SK-N-SH (cell line): ENCODE data around the gene ADTRP. TPM values are rescaled to one million over a fixed set of nuclear protein-coding genes. Genes with fewer than 3 reads are reported as not detected.

Experiments
- CTCF ChIA-PET: fragments of 300-600, 350-600 bp; formaldehyde crosslinking; extraction: SDS; loops from one replicate; lab custom pipeline; 2021; lab: Yijun Ruan, JAX
- POLR2A ChIA-PET: fragments of 350-600 bp; sonication (Branson Sonifier 250); formaldehyde crosslinking; extraction: SDS; loops from one replicate; lab custom pipeline; 2020; ENCODE audit warnings: antibody characterized with exemption, inconsistent platforms; lab: Yijun Ruan, JAX
- DNase-seq: peaks from one replicate; pipeline ENCODE4 v3.0.0; 2012
- H2AFZ ChIP-seq: fragments of 200-600 bp; sonication (generic); 2 replicates; pipeline ENCODE4 v1.8.1; 2016; ENCODE audit warnings: antibody characterized with exemption, mild to moderate bottlenecking, low read depth
- H3F3A ChIP-seq: fragments of 200-600 bp; sonication (generic); replicated peaks from 2 replicates; pipeline ENCODE3; 2016; ENCODE audit warnings: antibody characterized with exemption, mild to moderate bottlenecking; ENCODE audit not compliant: insufficient read depth
- H3K27ac ChIP-seq, 2 experiments: fragments of 200-500 bp in 1 of 2; fragments of 200-600 bp in 1 of 2; sonication (Bioruptor generic) in 1 of 2; sonication (generic), shearing (Covaris generic) in 1 of 2; 2 replicates each; pipeline versions ENCODE4 v1.5.1 to v1.6.1; 2014 to 2016; ENCODE audit warnings: low read depth in 2 of 2, inconsistent platforms in 1 of 2, low read length in 1 of 2, mild to moderate bottlenecking in 1 of 2, mixed read lengths in 1 of 2
- H3K27me3 ChIP-seq: fragments of 200-600 bp; sonication (generic), shearing (Covaris generic); 2 replicates; pipeline ENCODE4 v1.6.1; 2016; ENCODE audit warnings: mixed run types; ENCODE audit not compliant: insufficient read depth
- H3K36me3 ChIP-seq, 2 experiments: fragments of 200-500 bp in 1 of 2; fragments of 200-600 bp in 1 of 2; sonication (Bioruptor generic) in 1 of 2; sonication (generic) in 1 of 2; replicated peaks in 1 of 2; 2 replicates each; pipeline versions ENCODE3 to v1.5.1; 2014 to 2016; ENCODE audit warnings: low read length in 1 of 2, mild to moderate bottlenecking in 1 of 2; ENCODE audit not compliant: insufficient read depth in 2 of 2, control insufficient read depth in 1 of 2
- H3K4me1 ChIP-seq, 2 experiments: fragments of 200-500 bp in 1 of 2; fragments of 200-600 bp in 1 of 2; sonication (Bioruptor generic) in 1 of 2; sonication (generic), shearing (Covaris generic) in 1 of 2; 2 replicates each; pipeline versions ENCODE4 v1.5.1 to v1.6.1; 2014 to 2016; ENCODE audit warnings: low read depth in 1 of 2, low read length in 1 of 2, mixed run types in 1 of 2; ENCODE audit not compliant: insufficient read depth in 2 of 2, control insufficient read depth in 1 of 2
- H3K4me2 ChIP-seq: fragments of 200-600 bp; sonication (generic), shearing (Covaris generic); 2 replicates; pipeline ENCODE4 v1.6.1; 2017; ENCODE audit warnings: mixed run types
- H3K4me3 ChIP-seq, 2 experiments: fragments of 200-500 bp in 1 of 2; fragments of 200-600 bp in 1 of 2; sonication (Bioruptor generic) in 1 of 2; sonication (generic), shearing (Covaris generic) in 1 of 2; 2 replicates each; pipeline versions ENCODE4 v1.5.1 to v1.8.1; 2014 to 2016; ENCODE audit warnings: low read depth in 2 of 2, inconsistent platforms in 1 of 2, low read length in 1 of 2, mild to moderate bottlenecking in 1 of 2, mixed read lengths in 1 of 2, moderate library complexity in 1 of 2
- H3K79me2 ChIP-seq: fragments of 200-600 bp; sonication (generic); 2 replicates; pipeline ENCODE4 v1.8.1; 2017; ENCODE audit warnings: mild to moderate bottlenecking; ENCODE audit not compliant: insufficient read depth
- H3K9ac ChIP-seq: fragments of 200-600 bp; sonication (generic); 2 replicates; pipeline ENCODE4 v1.6.1; 2017; ENCODE audit warnings: mixed run types
- H3K9me2 ChIP-seq: fragments of 200-600 bp; sonication (generic); 2 replicates; pipeline ENCODE4 v1.6.1; 2017; ENCODE audit warnings: mixed run types
- H3K9me3 ChIP-seq: fragments of 200-600 bp; sonication (generic); 2 replicates; pipeline ENCODE4 v1.6.1; 2017; ENCODE audit warnings: mixed run types, mild to moderate bottlenecking, moderate library complexity
- H4K20me1 ChIP-seq: fragments of 200-600 bp; sonication (generic); 2 replicates; pipeline ENCODE4 v1.6.1; 2017; ENCODE audit warnings: mild to moderate bottlenecking, mixed run types; ENCODE audit not compliant: insufficient read depth
- CHD2 ChIP-seq: fragments of 150-350 bp; IDR thresholded peaks from 2 replicates; pipeline ENCODE4 v1.6.1; 2018; ENCODE audit warnings: low read length; ENCODE audit not compliant: partially characterized antibody
- FOXM1 ChIP-seq: IDR thresholded peaks from 2 replicates; pipeline ENCODE4 v1.4.0; 2012; ENCODE audit warnings: low read depth, mild to moderate bottlenecking
- GABPA ChIP-seq: IDR thresholded peaks from 2 replicates; pipeline ENCODE4 v1.4.0; 2012; ENCODE audit warnings: low read depth, mild to moderate bottlenecking
- JUND ChIP-seq: IDR thresholded peaks from 2 replicates; pipeline ENCODE4 v1.4.0; 2012
- NFIC ChIP-seq: IDR thresholded peaks from 2 replicates; pipeline ENCODE4 v1.4.0; 2012; ENCODE audit warnings: borderline replicate concordance
- POLR2AphosphoS5 ChIP-seq: IDR thresholded peaks from 2 replicates; pipeline ENCODE4 v1.6.1; 2012; ENCODE audit warnings: low read depth, low read length
- RAD21 ChIP-seq: IDR thresholded peaks from 2 replicates; pipeline ENCODE4 v1.6.1; 2012; ENCODE audit warnings: mild to moderate bottlenecking, low read length
- RCOR1 ChIP-seq: fragments of 150-350 bp; IDR thresholded peaks from 2 replicates; pipeline ENCODE4 v1.6.1; 2017; ENCODE audit warnings: antibody characterized with exemption, low read length
- RFX5 ChIP-seq: IDR thresholded peaks from 2 replicates; pipeline ENCODE4 v1.6.1; 2012; ENCODE audit warnings: mild to moderate bottlenecking, improper control_type of control experiment, low read length
- RXRA ChIP-seq: IDR thresholded peaks from 2 replicates; pipeline ENCODE4 v1.4.0; 2012; ENCODE audit warnings: low read depth, mild to moderate bottlenecking, borderline replicate concordance
- SMC3 ChIP-seq: IDR thresholded peaks from 2 replicates; pipeline ENCODE4 v1.6.1; 2012; ENCODE audit warnings: low read depth, low read length, improper control_type of control experiment
- WGBS: methylation state at CpG from one replicate; pipeline ENCODE4 v1.1.6; 2017; ENCODE audit warnings: low lambda C conversion rate; 5-methylcytosine and 5-hydroxymethylcytosine counted together
- polyA plus RNA-seq, 3 experiments: library from polyadenylated mRNA; depleted of rRNA; stranded (reverse); fragments of >200 nt; gene quantifications; 2 replicates each; pipeline ENCODE4 v1.2.3, GENCODE V29; 2012
- TF ChIP-seq, protein P1 (sequence below): fragments of 150-350 bp; IDR thresholded peaks from 2 replicates; pipeline ENCODE4 v1.6.1; 2017; ENCODE audit warnings: antibody characterized with exemption, low read length, low read depth, borderline replicate concordance
- TF ChIP-seq, protein P2 (sequence below): IDR thresholded peaks from 2 replicates; pipeline ENCODE4 v1.4.0; 2012; ENCODE audit warnings: low read depth
- TF ChIP-seq, protein P3 (sequence below): fragments of 200-600 bp; sonication (generic); IDR thresholded peaks from 2 replicates; pipeline ENCODE4 v1.6.1; 2017; ENCODE audit warnings: antibody characterized with exemption, mild to moderate bottlenecking, moderate library complexity
- TF ChIP-seq, protein P4 (sequence below): IDR thresholded peaks from 2 replicates; pipeline ENCODE4; 2012
- TF ChIP-seq, protein P5 (sequence below): IDR thresholded peaks from 2 replicates; pipeline ENCODE4 v1.6.1; 2012; ENCODE audit warnings: mild to moderate bottlenecking, low read depth, low read length, moderate library complexity

ADTRP gene
- polyA plus RNA-seq, 1 of the 3 experiments (the other 2 are of a cell fraction) = 0.84 TPM

DNA sequence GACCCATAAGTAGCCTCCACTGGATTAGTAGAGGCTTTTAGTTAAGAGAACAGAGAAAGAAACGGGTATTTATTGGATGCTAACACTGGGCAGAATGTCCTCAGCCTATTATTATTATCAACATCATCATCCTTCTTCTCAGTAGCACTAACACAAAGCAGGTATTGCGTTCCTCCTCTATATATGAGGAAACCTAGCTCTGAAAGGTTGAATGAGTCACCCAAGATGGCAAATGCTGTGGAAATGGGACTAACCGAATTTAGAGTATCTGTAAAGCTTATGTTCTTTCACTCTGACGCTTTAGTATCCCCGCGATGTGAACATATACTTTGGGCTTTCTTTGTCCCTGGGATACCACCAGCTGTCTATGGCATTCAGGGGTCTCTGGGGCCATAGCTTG lies 77.0 kb downstream of the ADTRP start:
- TF ChIP-seq, protein P1, sequence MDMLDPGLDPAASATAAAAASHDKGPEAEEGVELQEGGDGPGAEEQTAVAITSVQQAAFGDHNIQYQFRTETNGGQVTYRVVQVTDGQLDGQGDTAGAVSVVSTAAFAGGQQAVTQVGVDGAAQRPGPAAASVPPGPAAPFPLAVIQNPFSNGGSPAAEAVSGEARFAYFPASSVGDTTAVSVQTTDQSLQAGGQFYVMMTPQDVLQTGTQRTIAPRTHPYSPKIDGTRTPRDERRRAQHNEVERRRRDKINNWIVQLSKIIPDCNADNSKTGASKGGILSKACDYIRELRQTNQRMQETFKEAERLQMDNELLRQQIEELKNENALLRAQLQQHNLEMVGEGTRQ = no peak
- no peak for TF ChIP-seq CHD2
- TF ChIP-seq, protein P2, sequence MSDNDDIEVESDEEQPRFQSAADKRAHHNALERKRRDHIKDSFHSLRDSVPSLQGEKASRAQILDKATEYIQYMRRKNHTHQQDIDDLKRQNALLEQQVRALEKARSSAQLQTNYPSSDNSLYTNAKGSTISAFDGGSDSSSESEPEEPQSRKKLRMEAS = no peak
- no peak for TF ChIP-seq POLR2AphosphoS5
- Histone ChIP-seq H3K79me2 (no peaks in the 10 kb centered on the region), H3K9me3 (no peaks in the 10 kb centered on the region), H3K4me3 (no peak overlapping the region), H3K9me2 (no peaks in the 10 kb centered on the region), H3K4me1 (peaks cover 0 to 7% of the 10 kb centered on the region in 2 experiments; a peak in 1 of 4 replicates), H2AFZ (no peak overlapping the region), H3K27me3 (no peaks in the 10 kb centered on the region), H3F3A (no peaks in the 10 kb centered on the region), H3K27ac (no peak overlapping the region), H4K20me1 (no peaks in the 10 kb centered on the region), H3K9ac (no peak overlapping the region), H3K4me2 (no peak overlapping the region), H3K36me3 (no peaks in the 10 kb centered on the region)
- POLR2A ChIA-PET = no interaction called here
- CTCF ChIA-PET = interaction anchor here (1.1 to 3.6 kb wide), 3 partner anchors 14 to 904 kb away, joined by 5 to 19 read pairs (median 15); no protein-coding TSS in a partner anchor
- 86% methylated on average over 6 of the region's 6 CpGs for WGBS
- no peak for DNase-seq

DNA sequence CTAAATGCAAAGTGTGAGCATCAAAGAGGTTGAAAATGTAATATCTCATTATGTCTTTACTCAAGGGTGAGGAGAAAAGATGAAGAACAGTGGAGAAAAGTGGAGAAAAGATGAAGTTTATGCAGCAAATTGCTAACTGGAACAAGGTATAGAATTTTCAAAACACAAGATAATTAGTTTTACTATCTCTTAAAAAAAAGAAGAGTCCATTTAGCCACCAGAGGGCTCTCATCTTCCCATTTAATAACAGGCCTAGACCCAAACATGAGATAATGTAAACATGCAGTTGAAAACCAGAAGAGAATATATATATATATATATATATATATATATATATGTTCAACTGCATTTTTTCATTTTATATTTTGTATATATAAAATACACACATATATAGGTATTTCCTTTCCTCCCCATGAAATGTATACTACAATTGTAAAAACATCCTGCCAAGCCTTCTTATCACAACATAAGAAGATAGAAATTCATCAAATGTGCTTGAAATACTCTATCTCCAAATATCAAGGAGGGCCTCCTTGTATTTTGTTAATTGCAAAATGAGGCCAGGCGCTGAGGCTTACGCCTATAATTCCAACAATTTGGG lies 78.4 kb downstream of the ADTRP start:
- DNase-seq = peak; percentile 50
- TF ChIP-seq RXRA (no peak), FOXM1 (no peak), SMC3 (peak; percentile 65), RCOR1 (no peak), RAD21 (peak; percentile 66), CHD2 (no peak), JUND (no peak), POLR2AphosphoS5 (no peak), GABPA (no peak), RFX5 (no peak), NFIC (no peak)
- TF ChIP-seq, protein P3, sequence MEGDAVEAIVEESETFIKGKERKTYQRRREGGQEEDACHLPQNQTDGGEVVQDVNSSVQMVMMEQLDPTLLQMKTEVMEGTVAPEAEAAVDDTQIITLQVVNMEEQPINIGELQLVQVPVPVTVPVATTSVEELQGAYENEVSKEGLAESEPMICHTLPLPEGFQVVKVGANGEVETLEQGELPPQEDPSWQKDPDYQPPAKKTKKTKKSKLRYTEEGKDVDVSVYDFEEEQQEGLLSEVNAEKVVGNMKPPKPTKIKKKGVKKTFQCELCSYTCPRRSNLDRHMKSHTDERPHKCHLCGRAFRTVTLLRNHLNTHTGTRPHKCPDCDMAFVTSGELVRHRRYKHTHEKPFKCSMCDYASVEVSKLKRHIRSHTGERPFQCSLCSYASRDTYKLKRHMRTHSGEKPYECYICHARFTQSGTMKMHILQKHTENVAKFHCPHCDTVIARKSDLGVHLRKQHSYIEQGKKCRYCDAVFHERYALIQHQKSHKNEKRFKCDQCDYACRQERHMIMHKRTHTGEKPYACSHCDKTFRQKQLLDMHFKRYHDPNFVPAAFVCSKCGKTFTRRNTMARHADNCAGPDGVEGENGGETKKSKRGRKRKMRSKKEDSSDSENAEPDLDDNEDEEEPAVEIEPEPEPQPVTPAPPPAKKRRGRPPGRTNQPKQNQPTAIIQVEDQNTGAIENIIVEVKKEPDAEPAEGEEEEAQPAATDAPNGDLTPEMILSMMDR = peak; percentile 67
- TF ChIP-seq, protein P4, sequence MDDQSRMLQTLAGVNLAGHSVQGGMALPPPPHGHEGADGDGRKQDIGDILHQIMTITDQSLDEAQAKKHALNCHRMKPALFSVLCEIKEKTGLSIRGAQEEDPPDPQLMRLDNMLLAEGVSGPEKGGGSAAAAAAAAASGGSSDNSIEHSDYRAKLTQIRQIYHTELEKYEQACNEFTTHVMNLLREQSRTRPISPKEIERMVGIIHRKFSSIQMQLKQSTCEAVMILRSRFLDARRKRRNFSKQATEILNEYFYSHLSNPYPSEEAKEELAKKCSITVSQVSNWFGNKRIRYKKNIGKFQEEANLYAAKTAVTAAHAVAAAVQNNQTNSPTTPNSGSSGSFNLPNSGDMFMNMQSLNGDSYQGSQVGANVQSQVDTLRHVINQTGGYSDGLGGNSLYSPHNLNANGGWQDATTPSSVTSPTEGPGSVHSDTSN = no peak
- TF ChIP-seq, protein P1 = no peak
- TF ChIP-seq, protein P5, sequence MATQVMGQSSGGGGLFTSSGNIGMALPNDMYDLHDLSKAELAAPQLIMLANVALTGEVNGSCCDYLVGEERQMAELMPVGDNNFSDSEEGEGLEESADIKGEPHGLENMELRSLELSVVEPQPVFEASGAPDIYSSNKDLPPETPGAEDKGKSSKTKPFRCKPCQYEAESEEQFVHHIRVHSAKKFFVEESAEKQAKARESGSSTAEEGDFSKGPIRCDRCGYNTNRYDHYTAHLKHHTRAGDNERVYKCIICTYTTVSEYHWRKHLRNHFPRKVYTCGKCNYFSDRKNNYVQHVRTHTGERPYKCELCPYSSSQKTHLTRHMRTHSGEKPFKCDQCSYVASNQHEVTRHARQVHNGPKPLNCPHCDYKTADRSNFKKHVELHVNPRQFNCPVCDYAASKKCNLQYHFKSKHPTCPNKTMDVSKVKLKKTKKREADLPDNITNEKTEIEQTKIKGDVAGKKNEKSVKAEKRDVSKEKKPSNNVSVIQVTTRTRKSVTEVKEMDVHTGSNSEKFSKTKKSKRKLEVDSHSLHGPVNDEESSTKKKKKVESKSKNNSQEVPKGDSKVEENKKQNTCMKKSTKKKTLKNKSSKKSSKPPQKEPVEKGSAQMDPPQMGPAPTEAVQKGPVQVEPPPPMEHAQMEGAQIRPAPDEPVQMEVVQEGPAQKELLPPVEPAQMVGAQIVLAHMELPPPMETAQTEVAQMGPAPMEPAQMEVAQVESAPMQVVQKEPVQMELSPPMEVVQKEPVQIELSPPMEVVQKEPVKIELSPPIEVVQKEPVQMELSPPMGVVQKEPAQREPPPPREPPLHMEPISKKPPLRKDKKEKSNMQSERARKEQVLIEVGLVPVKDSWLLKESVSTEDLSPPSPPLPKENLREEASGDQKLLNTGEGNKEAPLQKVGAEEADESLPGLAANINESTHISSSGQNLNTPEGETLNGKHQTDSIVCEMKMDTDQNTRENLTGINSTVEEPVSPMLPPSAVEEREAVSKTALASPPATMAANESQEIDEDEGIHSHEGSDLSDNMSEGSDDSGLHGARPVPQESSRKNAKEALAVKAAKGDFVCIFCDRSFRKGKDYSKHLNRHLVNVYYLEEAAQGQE = no peak
- no peaks in the 10 kb centered on the region for H4K20me1 ChIP-seq

More for the DNA sequence above, 78.4 kb downstream of the ADTRP start:
- Histone ChIP-seq H3K79me2 (no peaks in the 10 kb centered on the region), H3K27me3 (no peaks in the 10 kb centered on the region), H3K27ac (no peak overlapping the region), H3K36me3 (no peaks in the 10 kb centered on the region), H3K9me2 (no peaks in the 10 kb centered on the region), H3K4me3 (no peak overlapping the region; a peak in 1 of 4 replicates), H3F3A (no peaks in the 10 kb centered on the region), H3K9me3 (no peaks in the 10 kb centered on the region), H3K4me1 (peaks cover 0 to 7% of the 10 kb centered on the region in 2 experiments; a peak in 1 of 4 replicates), H3K9ac (0 out of 2 replicates have a peak overlapping the region, but pooled peaks have one; percentile 9), H2AFZ (peak overlapping the region; percentile 64; the same call in 1 of the 2 replicates), H3K4me2 (no peak overlapping the region)
- 95% methylated on average over 2 of the region's 2 CpGs for WGBS
- POLR2A ChIA-PET = no interaction called here
- CTCF ChIA-PET = interaction anchor here (0.6 to 3.6 kb wide), 10 partner anchors 11 to 905 kb away, joined by 3 to 16 read pairs (median 4); no protein-coding TSS in a partner anchor
